Upper lobe of left lung (tissue), 4 donors: ENCODE data around the gene CD300LF.

ENCODE experiments used
- EP300 ChIP-seq, 4 donors: sonication (generic); formaldehyde crosslinking; IDR thresholded peaks; one replicate each; pipeline ENCODE4 v1.5.1; 2017; ENCODE audit warnings: antibody characterized with exemption in 4 of 4, control low read depth in 2 of 4
- POLR2A ChIP-seq, 4 donors: fragments of 450-650 bp; IDR thresholded peaks; one replicate each; pipeline ENCODE4 v1.5.1; 2016 to 2017; ENCODE audit warnings: antibody characterized with exemption in 4 of 4, mild to moderate bottlenecking in 2 of 4
- TF ChIP-seq, protein P1 (sequence below), 6 experiments: fragments of 450-650 bp in 4 of 6; fragments of 200-600 bp in 2 of 6; sonication (generic) in 2 of 6; IDR thresholded peaks; one replicate each; pipeline ENCODE4 v1.5.1; 2016 to 2019; ENCODE audit warnings: antibody characterized with exemption in 6 of 6

DNA sequence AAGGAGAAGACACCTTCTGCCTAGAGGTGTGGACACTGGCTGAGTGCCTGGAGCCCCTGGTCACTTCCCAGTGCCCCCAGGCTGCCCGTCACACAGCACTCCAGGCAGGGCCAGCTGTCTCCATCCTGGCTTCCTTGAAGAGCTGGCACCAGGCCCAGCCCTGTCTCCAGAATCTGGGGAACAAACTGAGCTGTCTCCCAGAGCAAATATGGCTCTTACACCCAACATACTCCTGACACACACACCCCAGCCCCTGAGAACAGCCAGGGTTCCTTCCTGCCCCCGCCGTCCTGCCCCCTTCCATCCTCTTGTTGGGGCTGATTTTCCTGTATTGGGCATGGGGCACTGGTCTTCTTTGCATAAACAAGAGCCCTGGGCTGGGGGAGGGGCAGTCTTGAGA, 44.8 kb upstream of the CD300LF start:
- TF ChIP-seq EP300 (IDR thresholded peaks at IDR 0.05): no peak
- TF ChIP-seq, protein P1, sequence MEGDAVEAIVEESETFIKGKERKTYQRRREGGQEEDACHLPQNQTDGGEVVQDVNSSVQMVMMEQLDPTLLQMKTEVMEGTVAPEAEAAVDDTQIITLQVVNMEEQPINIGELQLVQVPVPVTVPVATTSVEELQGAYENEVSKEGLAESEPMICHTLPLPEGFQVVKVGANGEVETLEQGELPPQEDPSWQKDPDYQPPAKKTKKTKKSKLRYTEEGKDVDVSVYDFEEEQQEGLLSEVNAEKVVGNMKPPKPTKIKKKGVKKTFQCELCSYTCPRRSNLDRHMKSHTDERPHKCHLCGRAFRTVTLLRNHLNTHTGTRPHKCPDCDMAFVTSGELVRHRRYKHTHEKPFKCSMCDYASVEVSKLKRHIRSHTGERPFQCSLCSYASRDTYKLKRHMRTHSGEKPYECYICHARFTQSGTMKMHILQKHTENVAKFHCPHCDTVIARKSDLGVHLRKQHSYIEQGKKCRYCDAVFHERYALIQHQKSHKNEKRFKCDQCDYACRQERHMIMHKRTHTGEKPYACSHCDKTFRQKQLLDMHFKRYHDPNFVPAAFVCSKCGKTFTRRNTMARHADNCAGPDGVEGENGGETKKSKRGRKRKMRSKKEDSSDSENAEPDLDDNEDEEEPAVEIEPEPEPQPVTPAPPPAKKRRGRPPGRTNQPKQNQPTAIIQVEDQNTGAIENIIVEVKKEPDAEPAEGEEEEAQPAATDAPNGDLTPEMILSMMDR (IDR thresholded peaks at IDR 0.05): no peak
- TF ChIP-seq POLR2A (IDR thresholded peaks at IDR 0.05): no peak
